CD4-positive, alpha-beta T cell (primary cell): ENCODE data around the gene APBA2. TPM values are rescaled to one million over a fixed set of nuclear protein-coding genes. Genes with fewer than 3 reads are reported as not detected.

Experiments used
- ATAC-seq: fragments of 200-7000 bp; cut with Tn5 transposase; one replicate; pipeline ENCODE4 v1.10.0; 2022; ENCODE audit warnings: mild to moderate bottlenecking; ENCODE audit not compliant: poor library complexity
- CTCF ChIA-PET: fragments of 350-600 bp; sonication (Branson Sonifier 250); formaldehyde crosslinking; loops from one replicate; lab custom pipeline; 2021; ENCODE audit warnings: antibody characterized with exemption, inconsistent platforms; lab: Charles Lee
- POLR2A ChIA-PET: fragments of 350-600 bp; sonication (Branson Sonifier 250); formaldehyde crosslinking; loops from one replicate; lab custom pipeline; 2021; ENCODE audit warnings: antibody characterized with exemption, inconsistent platforms; lab: Charles Lee
- DNase-seq, 14 experiments: peaks; one replicate each; pipeline ENCODE4 v3.0.0-alpha.2; 2013 to 2020; ENCODE audit warnings: mixed read lengths in 2 of 14
- H3K27ac ChIP-seq, 2 donors: one replicate each; pipeline versions ENCODE4 v1.5.1 to v1.7.0; 2013; ENCODE audit warnings: low read length in 2 of 2, low read depth in 1 of 2, mild to moderate bottlenecking in 1 of 2
- H3K27me3 ChIP-seq, 2 experiments: 1 replicate in 1 of 2; 2 replicates in 1 of 2; pipeline versions ENCODE4 v1.6.1 to v1.7.0; 2013; ENCODE audit warnings: low read length in 2 of 2, control low read depth in 1 of 2, mild to moderate bottlenecking in 1 of 2, moderate library complexity in 1 of 2; ENCODE audit not compliant: insufficient read depth in 2 of 2, control insufficient read depth in 1 of 2
- H3K36me3 ChIP-seq: one replicate; pipeline ENCODE4 v1.6.1; 2013; ENCODE audit warnings: low read length, control low read depth; ENCODE audit not compliant: insufficient read depth
- H3K4me1 ChIP-seq: one replicate; pipeline ENCODE4 v1.6.1; 2013; ENCODE audit warnings: low read length, control low read depth; ENCODE audit not compliant: insufficient read depth
- H3K4me3 ChIP-seq: one replicate; pipeline ENCODE4 v1.5.1; 2013; ENCODE audit warnings: mild to moderate bottlenecking, low read length, moderate library complexity
- H3K9me3 ChIP-seq, 2 experiments: 1 replicate in 1 of 2; 2 replicates in 1 of 2; pipeline versions ENCODE4 v1.6.1 to v1.7.0; 2013; ENCODE audit warnings: low read length in 2 of 2, mild to moderate bottlenecking in 2 of 2, control low read depth in 1 of 2, moderate library complexity in 1 of 2; ENCODE audit not compliant: control insufficient read depth in 1 of 2, insufficient read depth in 1 of 2
- H3K27ac Mint-ChIP-seq: one replicate; pipeline ENCODE4 v1.8.0; 2020; ENCODE audit warnings: mixed read lengths
- H3K27me3 Mint-ChIP-seq: one replicate; pipeline ENCODE4 v1.8.0; 2021; ENCODE audit warnings: mixed read lengths
- H3K36me3 Mint-ChIP-seq: one replicate; pipeline ENCODE4 v1.8.0; 2021; ENCODE audit warnings: low read depth, mixed read lengths
- H3K4me1 Mint-ChIP-seq: one replicate; pipeline ENCODE4 v1.8.0; 2021; ENCODE audit warnings: low read depth, mixed read lengths
- H3K4me3 Mint-ChIP-seq: one replicate; pipeline ENCODE4 v1.8.0; 2020; ENCODE audit warnings: mild to moderate bottlenecking, mixed read lengths
- H3K9me3 Mint-ChIP-seq: one replicate; pipeline ENCODE4 v1.8.0; 2020; ENCODE audit warnings: mixed read lengths
- CTCF ChIP-seq: fragments of 200-600 bp; IDR thresholded peaks from one replicate; pipeline ENCODE4 v1.8.0; 2022; ENCODE audit warnings: antibody characterized with exemption, mild to moderate bottlenecking
- intact Hi-C, 2 experiments: fragments of 100-400 bp; cut with DNase I in 1 of 2; cut with micrococcal nuclease in 1 of 2; formaldehyde crosslinking; loops; one replicate each; pipeline versions ENCODE4 v1.15.1 to v1.9.0; 2023 to 2025; cut with DNase I, micrococcal nuclease
- total RNA-seq, 174 experiments: library from RNA in 2 of 174; stranded (reverse) in 2 of 174; gene quantifications; one replicate each; pipeline ENCODE4 v1.2.3 and lab custom pipeline; 2021 to 2026

Gene APBA2
- total RNA-seq, 2 experiments from 2014 or later = 123 to 126 TPM

DNA sequence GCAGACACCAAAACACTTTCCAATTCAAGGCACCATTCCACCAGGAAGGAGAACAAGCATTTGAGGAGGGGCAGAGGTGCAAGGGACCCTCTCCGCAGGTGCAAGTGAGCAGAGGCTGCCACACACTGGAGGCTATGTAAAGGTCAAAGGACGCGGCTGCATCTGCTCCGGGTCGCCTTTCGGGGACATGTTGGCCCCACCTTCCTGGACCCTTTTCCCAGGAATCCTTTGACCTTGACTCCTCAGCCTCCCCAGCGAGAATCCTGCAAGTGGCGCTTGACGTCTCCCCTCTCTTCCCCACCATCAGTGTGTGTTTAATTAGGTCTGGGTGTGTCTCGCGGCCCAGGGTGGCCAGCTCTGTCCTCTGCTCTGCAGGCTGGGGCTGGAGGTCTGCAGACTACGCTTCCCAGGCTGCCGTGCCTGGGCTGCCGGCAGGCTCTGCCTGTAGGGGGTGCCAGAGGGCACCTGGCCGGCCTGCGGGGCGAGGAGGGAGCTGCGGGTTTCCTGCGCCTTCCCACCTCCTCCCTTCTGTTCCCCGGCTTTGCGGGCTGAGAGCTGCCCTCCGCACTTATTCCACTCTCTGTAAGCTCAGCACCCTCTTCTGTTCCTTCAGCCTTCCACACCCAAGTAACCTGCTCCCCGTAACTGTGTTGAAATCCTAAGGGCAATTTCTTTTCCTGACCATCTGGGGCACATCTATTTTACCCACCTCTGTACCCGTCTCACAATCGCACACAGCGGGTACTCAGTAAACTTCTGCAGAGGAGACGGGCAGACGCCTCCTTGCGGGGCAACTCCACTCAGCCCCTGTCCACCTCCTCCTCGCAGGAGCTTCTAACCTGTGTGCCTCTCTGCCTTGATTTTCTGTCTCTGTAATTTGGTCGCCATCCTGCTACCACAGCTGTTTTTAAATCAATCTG, 254.0 kb downstream of the APBA2 start:
- H3K36me3 Mint-ChIP-seq = no peaks in the 10 kb centered on the region
- peaks cover 12% of the 10 kb centered on the region for H3K4me1 Mint-ChIP-seq
- peak; percentile 83 for TF ChIP-seq CTCF
- intact Hi-C loops = no loop called here
- ChIA-PET POLR2A (no interaction called here), CTCF (interaction anchor here (0.6 to 1.0 kb wide), 6 partner anchors 13 to 440 kb away, joined by 3 to 4 read pairs (median 3); no protein-coding TSS in a partner anchor)
- ATAC-seq (peak; percentile 76), DNase-seq (peak; percentile 25 to 67 (median 51))
- H3K36me3 ChIP-seq = no peaks in the 10 kb centered on the region
- no peak overlapping the region for H3K27ac Mint-ChIP-seq
- peaks cover 6% of the 10 kb centered on the region for H3K4me1 ChIP-seq
- H3K4me3 Mint-ChIP-seq = no peak overlapping the region
- H3K27me3 ChIP-seq = peaks cover 18 to 21% of the 10 kb centered on the region in 2 experiments
- H3K27me3 Mint-ChIP-seq = peaks cover 74% of the 10 kb centered on the region
- H3K4me3 ChIP-seq = no peak overlapping the region
- no peak overlapping the region for H3K27ac ChIP-seq
- H3K9me3 Mint-ChIP-seq = no peaks in the 10 kb centered on the region
- H3K9me3 ChIP-seq = peaks cover 0 to 7% of the 10 kb centered on the region in 2 experiments

- CTCF ChIA-PET = interaction anchor here (0.6 to 1.0 kb wide), 5 partner anchors 12 to 172 kb away, joined by 3 to 4 read pairs (median 3); no protein-coding TSS in a partner anchor
- H3K27me3 Mint-ChIP-seq = peaks cover 74% of the 10 kb centered on the region
Observed at GRCh38 chr15:29140475-29141307, 254.9 kb downstream of the APBA2 start.

More at GRCh38 chr15:29140475-29141307, 254.9 kb downstream of the APBA2 start:
- Histone ChIP-seq H3K27me3 (peaks cover 18 to 21% of the 10 kb centered on the region in 2 experiments), H3K9me3 (peaks cover 0 to 7% of the 10 kb centered on the region in 2 experiments), H3K4me1 (peaks cover 6% of the 10 kb centered on the region), H3K4me3 (no peak overlapping the region), H3K27ac (no peak overlapping the region), H3K36me3 (no peaks in the 10 kb centered on the region)
- no peak for TF ChIP-seq CTCF
- H3K27ac Mint-ChIP-seq = no peak overlapping the region
- H3K9me3 Mint-ChIP-seq = no peaks in the 10 kb centered on the region
- intact Hi-C loops = no loop called here
- no peaks in the 10 kb centered on the region for H3K36me3 Mint-ChIP-seq
- POLR2A ChIA-PET = no interaction called here
- H3K4me1 Mint-ChIP-seq = peaks cover 12% of the 10 kb centered on the region
- no peak overlapping the region for H3K4me3 Mint-ChIP-seq
- DNase-seq = no peak
- ATAC-seq = no peak
